ENCODE measurements around the gene HOXD11.
A peak's percentile ranks its signal among the peaks of the same experiment; 100 is the strongest.

The HOXD11 gene

DNA sequence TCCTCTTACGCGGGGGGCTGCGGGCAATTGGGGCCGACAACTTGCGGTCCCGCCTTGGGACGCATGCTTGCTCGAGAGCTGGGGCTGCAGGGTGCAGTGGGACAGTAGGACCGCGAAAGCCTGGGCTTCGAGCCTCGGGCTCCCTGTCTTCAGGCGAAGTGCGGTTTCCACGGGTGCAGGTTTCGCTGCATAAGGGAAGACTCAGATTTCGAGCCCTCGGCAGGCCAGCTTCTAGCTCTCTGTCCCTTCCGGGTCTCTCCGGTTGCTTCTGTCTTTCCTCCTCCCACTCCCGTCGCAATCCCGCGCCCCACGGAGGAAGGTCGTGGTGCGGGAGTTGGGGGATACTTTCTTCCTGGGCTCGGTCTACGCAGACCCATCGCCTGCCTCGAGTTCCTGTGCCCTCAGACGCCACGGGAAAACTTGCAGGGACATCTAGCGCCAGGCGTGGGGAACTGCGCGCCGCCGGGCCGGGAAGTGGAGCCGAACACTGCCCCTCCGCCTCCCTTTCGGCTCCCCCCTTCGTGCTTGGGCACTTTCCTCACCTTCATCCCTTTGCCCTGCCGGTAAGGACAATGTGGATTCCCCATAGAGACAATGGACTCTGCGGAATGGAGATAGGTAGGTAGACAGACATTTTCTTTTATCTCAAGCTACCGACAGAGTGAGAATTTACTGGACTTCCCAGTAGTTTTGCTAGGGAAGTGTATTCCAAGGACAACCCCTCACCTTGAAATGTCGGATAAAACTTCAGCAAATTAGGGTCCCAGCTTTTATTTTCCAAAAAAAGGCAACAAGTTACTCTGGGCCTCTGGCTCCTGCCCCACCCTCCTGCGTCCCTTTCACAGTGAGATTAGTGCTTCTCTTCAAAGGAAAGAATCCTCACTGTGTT, 18.8 kb upstream of the HOXD11 start:
- TF ChIP-seq, protein P1, sequence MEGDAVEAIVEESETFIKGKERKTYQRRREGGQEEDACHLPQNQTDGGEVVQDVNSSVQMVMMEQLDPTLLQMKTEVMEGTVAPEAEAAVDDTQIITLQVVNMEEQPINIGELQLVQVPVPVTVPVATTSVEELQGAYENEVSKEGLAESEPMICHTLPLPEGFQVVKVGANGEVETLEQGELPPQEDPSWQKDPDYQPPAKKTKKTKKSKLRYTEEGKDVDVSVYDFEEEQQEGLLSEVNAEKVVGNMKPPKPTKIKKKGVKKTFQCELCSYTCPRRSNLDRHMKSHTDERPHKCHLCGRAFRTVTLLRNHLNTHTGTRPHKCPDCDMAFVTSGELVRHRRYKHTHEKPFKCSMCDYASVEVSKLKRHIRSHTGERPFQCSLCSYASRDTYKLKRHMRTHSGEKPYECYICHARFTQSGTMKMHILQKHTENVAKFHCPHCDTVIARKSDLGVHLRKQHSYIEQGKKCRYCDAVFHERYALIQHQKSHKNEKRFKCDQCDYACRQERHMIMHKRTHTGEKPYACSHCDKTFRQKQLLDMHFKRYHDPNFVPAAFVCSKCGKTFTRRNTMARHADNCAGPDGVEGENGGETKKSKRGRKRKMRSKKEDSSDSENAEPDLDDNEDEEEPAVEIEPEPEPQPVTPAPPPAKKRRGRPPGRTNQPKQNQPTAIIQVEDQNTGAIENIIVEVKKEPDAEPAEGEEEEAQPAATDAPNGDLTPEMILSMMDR (conservative IDR thresholded peaks at IDR 0.05): peak; percentile 93
- H3K27ac ChIP-seq: peak overlapping the region; percentile 54

DNA sequence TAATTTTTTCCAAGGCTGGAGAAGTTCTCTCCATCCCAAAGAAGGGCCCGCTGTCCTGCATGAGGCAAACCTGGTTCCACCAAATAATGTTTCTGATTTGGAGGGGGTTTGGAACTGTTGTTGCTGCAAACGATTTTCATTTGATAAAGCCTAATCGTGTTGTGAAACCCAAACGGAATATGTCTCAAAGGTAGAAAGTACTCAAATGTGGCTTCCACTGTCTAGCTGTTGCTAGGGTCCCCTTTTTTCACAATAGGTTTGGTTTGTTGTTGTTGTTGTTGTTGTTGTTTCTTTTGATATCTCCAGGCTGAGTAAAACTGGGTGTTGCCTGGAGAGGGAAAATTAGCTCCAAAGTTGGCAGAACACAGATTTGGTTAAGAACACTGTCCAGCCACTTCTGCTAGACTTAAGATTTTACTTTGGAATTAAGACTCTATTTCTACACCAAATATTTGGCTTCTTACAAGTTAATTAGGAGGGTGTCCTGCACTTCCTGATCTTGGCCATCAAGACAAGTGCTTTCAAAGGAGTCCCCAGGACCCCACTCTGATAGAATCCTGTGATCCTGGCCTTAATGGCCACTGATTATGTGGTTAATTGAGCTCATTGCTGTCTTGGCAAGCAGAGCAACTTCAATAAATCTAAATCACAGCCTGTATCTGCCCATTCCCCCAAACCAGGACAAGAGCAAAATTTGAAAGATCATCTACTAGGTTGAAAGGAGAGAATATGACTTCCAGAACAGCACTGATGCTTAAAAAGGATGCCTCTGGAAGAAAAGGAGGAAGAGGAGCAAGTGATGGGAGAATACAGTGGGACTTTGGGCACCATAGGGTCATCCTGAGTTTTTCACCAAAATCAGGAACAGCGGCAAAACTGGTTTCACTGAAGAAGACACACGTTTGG, 17.9 kb upstream of the HOXD11 start:
- TF ChIP-seq, protein P1 (conservative IDR thresholded peaks at IDR 0.05): no peak
- no peak overlapping the region for H3K27ac ChIP-seq

DNA sequence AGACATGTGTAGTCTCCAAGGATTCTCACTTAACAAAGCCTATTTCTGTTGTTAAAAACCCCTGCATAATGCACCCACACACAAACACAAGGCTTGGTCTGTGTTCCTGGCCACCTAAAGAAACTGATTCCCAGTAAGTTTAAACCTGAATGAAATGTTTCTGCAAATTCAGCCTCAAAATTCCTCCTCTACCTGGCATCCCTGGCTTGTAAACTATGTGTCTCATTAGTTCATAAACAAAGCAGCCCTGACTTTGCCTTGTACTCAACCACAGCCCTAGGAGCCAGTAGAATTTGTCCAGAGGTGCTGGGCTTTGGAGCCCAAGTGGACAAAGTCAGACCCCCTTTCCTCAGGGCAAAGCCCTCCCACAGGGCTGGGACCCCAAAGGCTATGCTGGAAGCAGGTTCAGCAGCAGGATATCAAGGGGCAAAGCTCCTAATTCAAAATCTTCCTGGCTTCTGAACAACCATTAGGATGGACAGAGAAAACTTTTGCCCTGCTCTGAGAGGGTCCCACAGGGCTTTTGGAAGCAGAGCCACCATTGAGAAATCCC, 17.2 kb upstream of the HOXD11 start:
- no peak overlapping the region for H3K27ac ChIP-seq
- TF ChIP-seq, protein P1 (conservative IDR thresholded peaks at IDR 0.05): no peak

DNA sequence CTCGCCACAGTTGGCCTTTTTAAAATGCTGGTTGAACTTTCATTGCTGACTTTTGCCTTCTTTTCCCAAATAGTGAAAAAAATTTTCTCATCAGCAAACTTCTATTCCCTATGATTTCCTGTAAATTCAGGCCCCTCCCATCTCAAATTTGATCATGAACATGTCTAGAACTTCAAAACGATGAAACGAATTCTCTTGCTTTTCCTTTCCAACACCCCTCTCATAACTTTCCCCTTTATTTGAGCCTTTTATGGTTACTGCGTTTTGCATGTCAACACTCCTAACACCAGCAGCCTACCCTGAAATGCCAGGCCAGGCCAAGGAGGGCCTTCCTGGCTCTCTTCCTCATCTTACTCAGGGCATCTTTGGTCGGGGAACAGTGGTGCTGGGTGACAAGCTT, 16.2 kb upstream of the HOXD11 start:
- TF ChIP-seq, protein P1 (conservative IDR thresholded peaks at IDR 0.05): no peak
- H3K27ac ChIP-seq: no peak overlapping the region

DNA sequence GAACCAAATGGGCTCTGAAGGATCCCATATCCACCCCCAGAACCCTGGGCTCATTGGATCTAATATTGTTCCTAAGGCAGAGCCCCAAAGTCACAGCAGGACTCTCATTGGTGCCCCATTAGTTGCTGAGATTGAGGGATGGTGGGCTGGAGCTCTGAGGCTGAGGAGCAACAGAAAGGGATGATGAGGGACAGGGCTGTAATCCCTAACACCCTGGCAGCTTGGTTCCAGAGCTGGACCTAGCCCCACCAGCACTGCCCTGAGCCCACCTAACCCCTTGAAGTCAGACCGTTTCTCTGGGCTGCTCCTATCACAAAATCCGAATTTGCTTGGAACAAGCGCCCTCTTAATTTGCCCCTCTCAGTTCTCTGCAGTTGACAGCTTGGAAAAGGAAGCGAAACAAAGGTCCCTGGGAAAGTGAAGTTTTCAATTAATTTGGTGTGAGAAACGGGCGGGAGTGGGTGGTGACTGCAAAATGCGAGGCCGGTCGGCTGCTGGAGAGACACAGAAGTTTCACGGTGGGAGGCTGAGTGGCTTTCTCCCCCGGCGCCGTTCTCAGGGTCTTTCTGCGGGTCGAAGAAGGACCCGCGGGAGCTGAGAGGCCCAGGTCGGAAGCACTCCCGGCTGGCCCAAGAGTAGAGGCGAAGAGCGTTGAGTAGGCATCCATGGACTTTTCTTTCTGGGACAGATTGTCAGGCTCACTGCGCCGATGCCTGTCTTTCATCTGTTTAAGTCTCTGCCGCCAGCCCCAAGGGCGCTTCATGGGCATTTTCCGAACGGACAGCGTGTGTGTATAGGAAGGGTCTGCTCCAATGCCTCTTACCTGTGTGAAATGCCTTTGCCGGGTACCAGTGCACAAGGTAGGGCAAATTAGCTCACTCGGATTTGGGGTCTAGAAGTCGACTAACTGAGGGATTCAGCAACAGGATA, 15.5 kb upstream of the HOXD11 start:
- H3K27ac ChIP-seq: no peak overlapping the region
- TF ChIP-seq, protein P1 (conservative IDR thresholded peaks at IDR 0.05): no peak

DNA sequence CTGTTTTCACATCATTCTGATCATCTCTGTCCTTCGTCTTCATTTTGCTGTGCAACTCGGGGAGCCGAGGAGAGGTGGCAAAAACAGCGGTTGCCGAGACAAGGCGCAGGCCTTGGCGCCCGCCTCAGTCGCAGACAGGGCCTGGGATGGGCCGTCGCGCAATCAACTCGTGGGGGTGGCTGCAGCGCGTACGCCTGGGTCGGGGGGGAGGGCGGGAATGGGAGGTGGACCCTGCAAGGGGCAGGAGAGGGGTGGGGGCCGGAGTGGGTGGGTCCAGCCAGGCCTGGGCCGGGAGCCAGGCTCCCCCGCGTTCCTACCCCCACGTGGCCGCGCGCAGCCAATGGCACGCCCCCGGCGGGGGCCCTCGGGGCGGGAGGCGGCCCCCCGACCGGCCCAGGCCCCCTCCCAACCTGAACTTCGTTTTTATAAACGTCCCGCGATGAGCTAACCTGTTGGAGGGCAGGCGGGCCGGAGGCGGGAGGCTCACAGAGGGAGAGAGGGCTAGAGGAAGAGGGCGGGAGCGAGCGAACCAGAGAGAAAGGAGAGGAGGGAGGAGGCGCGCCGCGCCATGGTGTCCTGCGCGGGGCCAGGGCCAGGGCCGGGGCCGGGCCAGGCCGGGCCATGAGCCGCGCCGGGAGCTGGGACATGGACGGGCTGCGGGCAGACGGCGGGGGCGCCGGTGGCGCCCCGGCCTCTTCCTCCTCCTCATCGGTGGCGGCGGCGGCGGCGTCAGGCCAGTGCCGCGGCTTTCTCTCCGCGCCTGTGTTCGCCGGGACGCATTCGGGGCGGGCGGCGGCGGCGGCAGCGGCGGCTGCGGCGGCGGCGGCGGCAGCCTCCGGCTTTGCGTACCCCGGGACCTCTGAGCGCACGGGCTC, 14.6 kb upstream of the HOXD11 start, which contains the start of gene HOXD13:
HOXD13 (plus strand) TSS at position 452 of the 875 bp plus-strand sequence; CDS start at position 622, 170 bp downstream.
- peak within 1 kb of the TSS; percentile 73 for H3K27ac ChIP-seq
- TF ChIP-seq, protein P1 (conservative IDR thresholded peaks at IDR 0.05): no peak
